Body of pancreas (tissue), 4 donors: Measurements from ENCODE around the gene TNFAIP6.
"Not testable (repeated sequence)": the region's sequence is repeated elsewhere in the genome, so short reads cannot be mapped to it uniquely, and the experiment has no call there.

Experiments
- POLR2A ChIP-seq, 3 donors: fragments of 450-650 bp; IDR thresholded peaks; one replicate each; pipeline ENCODE4 v1.6.1; 2016; ENCODE audit warnings: antibody characterized with exemption in 3 of 3, mild to moderate bottlenecking in 2 of 3
- TF ChIP-seq, protein P1 (sequence below), 7 experiments: fragments of 450-650 bp in 4 of 7; fragments of 200-600 bp in 3 of 7; sonication (generic) in 3 of 7; IDR thresholded peaks; one replicate each; pipeline ENCODE4 v1.5.1; 2016 to 2019; ENCODE audit warnings: antibody characterized with exemption in 7 of 7

- TF ChIP-seq, protein P1, sequence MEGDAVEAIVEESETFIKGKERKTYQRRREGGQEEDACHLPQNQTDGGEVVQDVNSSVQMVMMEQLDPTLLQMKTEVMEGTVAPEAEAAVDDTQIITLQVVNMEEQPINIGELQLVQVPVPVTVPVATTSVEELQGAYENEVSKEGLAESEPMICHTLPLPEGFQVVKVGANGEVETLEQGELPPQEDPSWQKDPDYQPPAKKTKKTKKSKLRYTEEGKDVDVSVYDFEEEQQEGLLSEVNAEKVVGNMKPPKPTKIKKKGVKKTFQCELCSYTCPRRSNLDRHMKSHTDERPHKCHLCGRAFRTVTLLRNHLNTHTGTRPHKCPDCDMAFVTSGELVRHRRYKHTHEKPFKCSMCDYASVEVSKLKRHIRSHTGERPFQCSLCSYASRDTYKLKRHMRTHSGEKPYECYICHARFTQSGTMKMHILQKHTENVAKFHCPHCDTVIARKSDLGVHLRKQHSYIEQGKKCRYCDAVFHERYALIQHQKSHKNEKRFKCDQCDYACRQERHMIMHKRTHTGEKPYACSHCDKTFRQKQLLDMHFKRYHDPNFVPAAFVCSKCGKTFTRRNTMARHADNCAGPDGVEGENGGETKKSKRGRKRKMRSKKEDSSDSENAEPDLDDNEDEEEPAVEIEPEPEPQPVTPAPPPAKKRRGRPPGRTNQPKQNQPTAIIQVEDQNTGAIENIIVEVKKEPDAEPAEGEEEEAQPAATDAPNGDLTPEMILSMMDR (IDR thresholded peaks at IDR 0.05): not testable (repeated sequence)
- not testable (repeated sequence) for TF ChIP-seq POLR2A (IDR thresholded peaks at IDR 0.05)
These were observed 13.2 kb upstream of the TNFAIP6 start for GRCh38 chr2:151344191-151344590.
